ENCODE results near the gene STK32B. TPM values are rescaled to one million over a fixed set of nuclear protein-coding genes. Genes with fewer than 3 reads are reported as not detected.

STK32B gene
- total and polyA plus RNA-seq, 2 experiments from 2014 or later = 0.71 to 2.3 TPM

DNA sequence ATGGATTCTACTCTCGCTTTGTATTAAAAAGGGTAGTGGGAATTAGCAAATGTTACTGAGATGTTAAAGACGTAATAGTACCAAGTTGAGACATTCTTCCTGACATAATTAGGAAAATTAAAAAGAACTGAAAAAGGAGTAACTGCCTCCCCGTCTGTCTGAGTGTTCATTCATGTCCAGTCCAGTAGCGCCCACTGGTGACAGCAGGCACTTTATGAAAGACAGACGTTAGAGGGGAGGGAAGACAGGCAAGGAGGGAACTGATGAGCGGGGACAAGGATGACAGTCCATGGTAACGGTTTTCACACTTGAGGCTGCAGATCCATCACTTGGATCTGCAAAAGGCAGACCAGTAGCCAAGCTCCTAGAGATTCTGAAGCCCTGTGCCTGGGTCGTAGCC lies 326.7 kb downstream of the STK32B start:
- no peaks in the 10 kb centered on the region for H3K9me2 ChIP-seq (ENCODE audit: insufficient read depth)
- TF ChIP-seq JUNB (IDR thresholded peaks at IDR 0.05; ENCODE audit: unreplicated experiment) (no peak), ZNF331 (CRISPR knock-in tag; IDR thresholded peaks at IDR 0.05; ENCODE audit: low read depth) (no peak)
- TF ChIP-seq, protein P1, sequence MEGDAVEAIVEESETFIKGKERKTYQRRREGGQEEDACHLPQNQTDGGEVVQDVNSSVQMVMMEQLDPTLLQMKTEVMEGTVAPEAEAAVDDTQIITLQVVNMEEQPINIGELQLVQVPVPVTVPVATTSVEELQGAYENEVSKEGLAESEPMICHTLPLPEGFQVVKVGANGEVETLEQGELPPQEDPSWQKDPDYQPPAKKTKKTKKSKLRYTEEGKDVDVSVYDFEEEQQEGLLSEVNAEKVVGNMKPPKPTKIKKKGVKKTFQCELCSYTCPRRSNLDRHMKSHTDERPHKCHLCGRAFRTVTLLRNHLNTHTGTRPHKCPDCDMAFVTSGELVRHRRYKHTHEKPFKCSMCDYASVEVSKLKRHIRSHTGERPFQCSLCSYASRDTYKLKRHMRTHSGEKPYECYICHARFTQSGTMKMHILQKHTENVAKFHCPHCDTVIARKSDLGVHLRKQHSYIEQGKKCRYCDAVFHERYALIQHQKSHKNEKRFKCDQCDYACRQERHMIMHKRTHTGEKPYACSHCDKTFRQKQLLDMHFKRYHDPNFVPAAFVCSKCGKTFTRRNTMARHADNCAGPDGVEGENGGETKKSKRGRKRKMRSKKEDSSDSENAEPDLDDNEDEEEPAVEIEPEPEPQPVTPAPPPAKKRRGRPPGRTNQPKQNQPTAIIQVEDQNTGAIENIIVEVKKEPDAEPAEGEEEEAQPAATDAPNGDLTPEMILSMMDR (conservative IDR thresholded peaks at IDR 0.05; ENCODE audit: low read depth in 2 of 2) = peak; percentile 39 to 73
- no peaks in the 10 kb centered on the region for H3K4me1 ChIP-seq (ENCODE audit: insufficient read depth)
- Mint-ChIP-seq H3K4me1 (no peaks in the 10 kb centered on the region), H3K4me3 (no peak overlapping the region), H3K36me3 (ENCODE audit: low read depth) (no peaks in the 10 kb centered on the region), H3K9me3 (peaks cover 12% of the 10 kb centered on the region), H3K27ac (no peak overlapping the region), H3K27me3 (ENCODE audit: insufficient read depth, low read depth, poor library complexity) (peaks cover 10% of the 10 kb centered on the region)
- H3K36me3 ChIP-seq (ENCODE audit: insufficient read depth) = no peaks in the 10 kb centered on the region
- no peaks in the 10 kb centered on the region for H3K27me3 ChIP-seq (ENCODE audit: insufficient read depth)
- H3K4me2 ChIP-seq = no peak overlapping the region
- H3F3A ChIP-seq (replicated peaks; ENCODE audit: low read depth) = no peaks in the 10 kb centered on the region
- H2AFZ ChIP-seq = no peak overlapping the region
- DNase-seq (ENCODE audit: low spot score) (peak; percentile 21), ATAC-seq (no peak)
- no peaks in the 10 kb centered on the region for H4K20me1 ChIP-seq (replicated peaks; ENCODE audit: insufficient read depth)
- no peak overlapping the region for H3K4me3 ChIP-seq
- H3K79me2 ChIP-seq (replicated peaks; ENCODE audit: insufficient read depth) = no peaks in the 10 kb centered on the region
- H3K27ac ChIP-seq (ENCODE audit: low read depth) = no peak overlapping the region

DNA sequence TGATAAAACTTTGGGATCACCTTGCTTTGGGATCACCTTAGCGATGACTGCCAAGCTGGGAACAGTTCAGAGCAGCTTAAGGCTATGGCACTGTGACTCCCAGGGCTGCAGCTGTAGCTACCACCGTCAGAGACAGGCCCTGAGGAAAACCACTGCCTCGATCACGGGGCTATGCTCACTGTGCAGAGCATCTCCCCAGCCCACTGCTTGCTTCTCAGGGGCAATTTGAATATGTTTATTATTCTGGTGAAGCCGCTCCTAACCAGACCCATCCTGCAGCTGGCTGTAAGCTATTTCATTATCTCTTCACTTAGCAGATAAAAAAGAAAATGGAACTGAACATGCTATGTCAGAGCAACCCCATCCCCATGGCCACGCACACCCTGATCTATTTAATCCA lies 328.6 kb downstream of the STK32B start:
- H3K9me2 ChIP-seq (ENCODE audit: insufficient read depth) = no peaks in the 10 kb centered on the region
- H3K4me3 ChIP-seq = no peak overlapping the region
- no peak for DNase-seq (ENCODE audit: low spot score)
- Mint-ChIP-seq H3K27ac (no peak overlapping the region), H3K4me1 (no peaks in the 10 kb centered on the region), H3K27me3 (ENCODE audit: insufficient read depth, low read depth, poor library complexity) (peaks cover 10% of the 10 kb centered on the region), H3K4me3 (no peak overlapping the region), H3K36me3 (ENCODE audit: low read depth) (no peaks in the 10 kb centered on the region; the same call in 2 of the 3 replicates), H3K9me3 (peaks cover 12% of the 10 kb centered on the region)
- H3F3A ChIP-seq (replicated peaks; ENCODE audit: low read depth) = no peaks in the 10 kb centered on the region
- no peak overlapping the region for H3K27ac ChIP-seq (ENCODE audit: low read depth)
- H3K36me3 ChIP-seq (ENCODE audit: insufficient read depth) = no peaks in the 10 kb centered on the region
- no peaks in the 10 kb centered on the region for H3K27me3 ChIP-seq (ENCODE audit: insufficient read depth)
- TF ChIP-seq JUNB (IDR thresholded peaks at IDR 0.05; ENCODE audit: unreplicated experiment) = no peak
- TF ChIP-seq, protein P2, sequence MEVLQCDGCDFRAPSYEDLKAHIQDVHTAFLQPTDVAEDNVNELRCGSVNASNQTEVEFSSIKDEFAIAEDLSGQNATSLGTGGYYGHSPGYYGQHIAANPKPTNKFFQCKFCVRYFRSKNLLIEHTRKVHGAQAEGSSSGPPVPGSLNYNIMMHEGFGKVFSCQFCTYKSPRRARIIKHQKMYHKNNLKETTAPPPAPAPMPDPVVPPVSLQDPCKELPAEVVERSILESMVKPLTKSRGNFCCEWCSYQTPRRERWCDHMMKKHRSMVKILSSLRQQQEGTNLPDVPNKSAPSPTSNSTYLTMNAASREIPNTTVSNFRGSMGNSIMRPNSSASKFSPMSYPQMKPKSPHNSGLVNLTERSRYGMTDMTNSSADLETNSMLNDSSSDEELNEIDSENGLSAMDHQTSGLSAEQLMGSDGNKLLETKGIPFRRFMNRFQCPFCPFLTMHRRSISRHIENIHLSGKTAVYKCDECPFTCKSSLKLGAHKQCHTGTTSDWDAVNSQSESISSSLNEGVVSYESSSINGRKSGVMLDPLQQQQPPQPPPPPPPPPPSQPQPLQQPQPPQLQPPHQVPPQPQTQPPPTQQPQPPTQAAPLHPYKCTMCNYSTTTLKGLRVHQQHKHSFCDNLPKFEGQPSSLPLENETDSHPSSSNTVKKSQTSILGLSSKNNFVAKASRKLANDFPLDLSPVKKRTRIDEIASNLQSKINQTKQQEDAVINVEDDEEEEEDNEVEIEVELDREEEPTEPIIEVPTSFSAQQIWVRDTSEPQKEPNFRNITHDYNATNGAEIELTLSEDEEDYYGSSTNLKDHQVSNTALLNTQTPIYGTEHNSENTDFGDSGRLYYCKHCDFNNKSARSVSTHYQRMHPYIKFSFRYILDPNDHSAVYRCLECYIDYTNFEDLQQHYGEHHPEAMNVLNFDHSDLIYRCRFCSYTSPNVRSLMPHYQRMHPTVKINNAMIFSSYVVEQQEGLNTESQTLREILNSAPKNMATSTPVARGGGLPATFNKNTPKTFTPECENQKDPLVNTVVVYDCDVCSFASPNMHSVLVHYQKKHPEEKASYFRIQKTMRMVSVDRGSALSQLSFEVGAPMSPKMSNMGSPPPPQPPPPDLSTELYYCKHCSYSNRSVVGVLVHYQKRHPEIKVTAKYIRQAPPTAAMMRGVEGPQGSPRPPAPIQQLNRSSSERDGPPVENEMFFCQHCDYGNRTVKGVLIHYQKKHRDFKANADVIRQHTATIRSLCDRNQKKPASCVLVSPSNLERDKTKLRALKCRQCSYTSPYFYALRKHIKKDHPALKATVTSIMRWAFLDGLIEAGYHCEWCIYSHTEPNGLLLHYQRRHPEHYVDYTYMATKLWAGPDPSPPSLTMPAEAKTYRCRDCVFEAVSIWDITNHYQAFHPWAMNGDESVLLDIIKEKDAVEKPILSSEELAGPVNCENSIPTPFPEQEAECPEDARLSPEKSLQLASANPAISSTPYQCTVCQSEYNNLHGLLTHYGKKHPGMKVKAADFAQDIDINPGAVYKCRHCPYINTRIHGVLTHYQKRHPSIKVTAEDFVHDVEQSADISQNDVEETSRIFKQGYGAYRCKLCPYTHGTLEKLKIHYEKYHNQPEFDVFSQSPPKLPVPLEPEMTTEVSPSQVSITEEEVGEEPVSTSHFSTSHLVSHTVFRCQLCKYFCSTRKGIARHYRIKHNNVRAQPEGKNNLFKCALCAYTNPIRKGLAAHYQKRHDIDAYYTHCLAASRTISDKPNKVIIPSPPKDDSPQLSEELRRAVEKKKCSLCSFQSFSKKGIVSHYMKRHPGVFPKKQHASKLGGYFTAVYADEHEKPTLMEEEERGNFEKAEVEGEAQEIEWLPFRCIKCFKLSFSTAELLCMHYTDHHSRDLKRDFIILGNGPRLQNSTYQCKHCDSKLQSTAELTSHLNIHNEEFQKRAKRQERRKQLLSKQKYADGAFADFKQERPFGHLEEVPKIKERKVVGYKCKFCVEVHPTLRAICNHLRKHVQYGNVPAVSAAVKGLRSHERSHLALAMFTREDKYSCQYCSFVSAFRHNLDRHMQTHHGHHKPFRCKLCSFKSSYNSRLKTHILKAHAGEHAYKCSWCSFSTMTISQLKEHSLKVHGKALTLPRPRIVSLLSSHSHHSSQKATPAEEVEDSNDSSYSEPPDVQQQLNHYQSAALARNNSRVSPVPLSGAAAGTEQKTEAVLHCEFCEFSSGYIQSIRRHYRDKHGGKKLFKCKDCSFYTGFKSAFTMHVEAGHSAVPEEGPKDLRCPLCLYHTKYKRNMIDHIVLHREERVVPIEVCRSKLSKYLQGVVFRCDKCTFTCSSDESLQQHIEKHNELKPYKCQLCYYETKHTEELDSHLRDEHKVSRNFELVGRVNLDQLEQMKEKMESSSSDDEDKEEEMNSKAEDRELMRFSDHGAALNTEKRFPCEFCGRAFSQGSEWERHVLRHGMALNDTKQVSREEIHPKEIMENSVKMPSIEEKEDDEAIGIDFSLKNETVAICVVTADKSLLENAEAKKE (CRISPR knock-in tag; IDR thresholded peaks at IDR 0.05) = no peak
- TF ChIP-seq, protein P3, sequence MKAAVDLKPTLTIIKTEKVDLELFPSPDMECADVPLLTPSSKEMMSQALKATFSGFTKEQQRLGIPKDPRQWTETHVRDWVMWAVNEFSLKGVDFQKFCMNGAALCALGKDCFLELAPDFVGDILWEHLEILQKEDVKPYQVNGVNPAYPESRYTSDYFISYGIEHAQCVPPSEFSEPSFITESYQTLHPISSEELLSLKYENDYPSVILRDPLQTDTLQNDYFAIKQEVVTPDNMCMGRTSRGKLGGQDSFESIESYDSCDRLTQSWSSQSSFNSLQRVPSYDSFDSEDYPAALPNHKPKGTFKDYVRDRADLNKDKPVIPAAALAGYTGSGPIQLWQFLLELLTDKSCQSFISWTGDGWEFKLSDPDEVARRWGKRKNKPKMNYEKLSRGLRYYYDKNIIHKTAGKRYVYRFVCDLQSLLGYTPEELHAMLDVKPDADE (IDR thresholded peaks at IDR 0.05) = no peak
- no peak for TF ChIP-seq ZNF114 (CRISPR knock-in tag; IDR thresholded peaks at IDR 0.05)
- no peak for TF ChIP-seq POLR2AphosphoS5 (IDR thresholded peaks at IDR 0.05; ENCODE audit: low read depth)
- no peak for TF ChIP-seq CREB1 (CRISPR knock-in tag; IDR thresholded peaks at IDR 0.05; ENCODE audit: low read depth)
- no peak for TF ChIP-seq ZNF331 (CRISPR knock-in tag; IDR thresholded peaks at IDR 0.05; ENCODE audit: low read depth)
- TF ChIP-seq STAT1 (IDR thresholded peaks at IDR 0.05; ENCODE audit: unreplicated experiment) = no peak
- H3K79me2 ChIP-seq (replicated peaks; ENCODE audit: insufficient read depth) = no peaks in the 10 kb centered on the region
- H3K4me2 ChIP-seq = no peak overlapping the region
- no peaks in the 10 kb centered on the region for H3K4me1 ChIP-seq (ENCODE audit: insufficient read depth)
- H2AFZ ChIP-seq = no peak overlapping the region
- no peaks in the 10 kb centered on the region for H4K20me1 ChIP-seq (replicated peaks; ENCODE audit: insufficient read depth)
- ATAC-seq = no peak
